Measurements from ENCODE around the gene MYRIP. TPM values are rescaled to one million over a fixed set of nuclear protein-coding genes. Genes with fewer than 3 reads are reported as not detected.

MYRIP gene
- total RNA-seq, 1 experiment from 2014 or later, result 0.59 TPM

GRCh38 chr3:40258555-40258954, 449.1 kb downstream of the MYRIP start:
- H3K27me3 ChIP-seq (replicated peaks; ENCODE audit: control insufficient read depth, insufficient read depth, low read length), result no peaks in the 10 kb centered on the region
- DNase-seq, result no peak
- no TSS peak for BruUV-seq (replicated peaks)
- intact Hi-C loops (cut with micrococcal nuclease; ENCODE audit: unreplicated experiment), result no loop called here
- H3K4me3 Mint-ChIP-seq (ENCODE audit: unreplicated experiment), result no peak overlapping the region
- no peak overlapping the region for H3K27ac Mint-ChIP-seq (ENCODE audit: unreplicated experiment)
- H3K9me3 Mint-ChIP-seq (ENCODE audit: unreplicated experiment), result no peaks in the 10 kb centered on the region
- TF ChIP-seq CTCF (IDR thresholded peaks at IDR 0.05; ENCODE audit: insufficient read depth in 1 of 2, low read depth in 1 of 2, low read length in 1 of 2, severe bottlenecking in 1 of 2, unreplicated experiment in 1 of 2), result no peak
- H3K36me3 Mint-ChIP-seq (ENCODE audit: insufficient read depth, unreplicated experiment), result no peaks in the 10 kb centered on the region
- no peaks in the 10 kb centered on the region for H3K4me1 ChIP-seq
- no peaks in the 10 kb centered on the region for H3K27me3 Mint-ChIP-seq (ENCODE audit: insufficient read depth, unreplicated experiment)
- H3K4me3 ChIP-seq (ENCODE audit: low read depth, low read length), result no peak overlapping the region
- H3K9me3 ChIP-seq, result no peaks in the 10 kb centered on the region
- CTCF ChIA-PET, result no interaction called here
- H3K4me1 Mint-ChIP-seq (ENCODE audit: low read depth, unreplicated experiment), result peaks cover 13% of the 10 kb centered on the region
- no peaks in the 10 kb centered on the region for H3K36me3 ChIP-seq (ENCODE audit: control insufficient read depth, insufficient read depth, low read length)
- POLR2A ChIA-PET, result no interaction called here

GRCh38 chr3:40262331-40262730, 452.9 kb downstream of the MYRIP start:
- ChIA-PET POLR2A (no interaction called here), CTCF (no interaction called here)
- intact Hi-C loops (cut with micrococcal nuclease; ENCODE audit: unreplicated experiment), result no loop called here
- Mint-ChIP-seq H3K4me3 (ENCODE audit: unreplicated experiment) (no peak overlapping the region), H3K27me3 (ENCODE audit: insufficient read depth, unreplicated experiment) (peaks cover 2% of the 10 kb centered on the region), H3K9me3 (ENCODE audit: unreplicated experiment) (no peaks in the 10 kb centered on the region), H3K27ac (ENCODE audit: unreplicated experiment) (no peak overlapping the region), H3K4me1 (ENCODE audit: low read depth, unreplicated experiment) (no peaks in the 10 kb centered on the region), H3K36me3 (ENCODE audit: insufficient read depth, unreplicated experiment) (no peaks in the 10 kb centered on the region)
- Histone ChIP-seq H3K36me3 (ENCODE audit: control insufficient read depth, insufficient read depth, low read length) (no peaks in the 10 kb centered on the region), H3K9me3 (no peaks in the 10 kb centered on the region), H3K27me3 (replicated peaks; ENCODE audit: control insufficient read depth, insufficient read depth, low read length) (no peaks in the 10 kb centered on the region), H3K4me1 (no peaks in the 10 kb centered on the region), H3K4me3 (ENCODE audit: low read depth, low read length) (no peak overlapping the region)
- BruUV-seq (replicated peaks), result no TSS peak
- TF ChIP-seq CTCF (IDR thresholded peaks at IDR 0.05; ENCODE audit: insufficient read depth in 1 of 2, low read depth in 1 of 2, low read length in 1 of 2, severe bottlenecking in 1 of 2, unreplicated experiment in 1 of 2), result no peak
- DNase-seq, result no peak

- Mint-ChIP-seq H3K27me3 (ENCODE audit: insufficient read depth, unreplicated experiment) (peaks cover 2% of the 10 kb centered on the region), H3K4me1 (ENCODE audit: low read depth, unreplicated experiment) (no peaks in the 10 kb centered on the region), H3K27ac (ENCODE audit: unreplicated experiment) (no peak overlapping the region), H3K4me3 (ENCODE audit: unreplicated experiment) (no peak overlapping the region), H3K9me3 (ENCODE audit: unreplicated experiment) (no peaks in the 10 kb centered on the region), H3K36me3 (ENCODE audit: insufficient read depth, unreplicated experiment) (no peaks in the 10 kb centered on the region)
- TF ChIP-seq CTCF (IDR thresholded peaks at IDR 0.05; ENCODE audit: insufficient read depth in 1 of 2, low read depth in 1 of 2, low read length in 1 of 2, severe bottlenecking in 1 of 2, unreplicated experiment in 1 of 2), result no peak
- H3K27me3 ChIP-seq (replicated peaks; ENCODE audit: control insufficient read depth, insufficient read depth, low read length), result no peaks in the 10 kb centered on the region
- no peaks in the 10 kb centered on the region for H3K4me1 ChIP-seq
- BruUV-seq (replicated peaks), result no TSS peak
- ChIA-PET POLR2A (no interaction called here), CTCF (no interaction called here)
- DNase-seq, result no peak
- H3K9me3 ChIP-seq, result no peaks in the 10 kb centered on the region
- intact Hi-C loops (cut with micrococcal nuclease; ENCODE audit: unreplicated experiment), result no loop called here
- no peaks in the 10 kb centered on the region for H3K36me3 ChIP-seq (ENCODE audit: control insufficient read depth, insufficient read depth, low read length)
- H3K4me3 ChIP-seq (ENCODE audit: low read depth, low read length), result no peak overlapping the region
These were observed 455.0 kb downstream of the MYRIP start for GRCh38 chr3:40264451-40264850.
